ENCODE results near the gene HERC6.
"Not testable (repeated sequence)": the region's sequence is repeated elsewhere in the genome, so short reads cannot be mapped to it uniquely, and the experiment has no call there.

Gene HERC6

GRCh38 chr4:88420844-88421243 is 42.2 kb downstream of the HERC6 start:
- DNase-seq (ENCODE audit: extremely low spot score): no peak
- TF ChIP-seq CTCF (IDR thresholded peaks at IDR 0.05; ENCODE audit: control extremely low read depth, extremely low read depth, low read depth, missing control alignments): no peak
- ChIA-PET CTCF (interaction anchor here (1.0 to 1.2 kb wide), 2 partner anchors 26 to 42 kb away, joined by 3 read pairs; partner anchors contain the start of gene HERC6), POLR2A (interaction anchor here (0.6 kb wide), 1 partner anchor 51 kb away, joined by 3 read pairs; no protein-coding TSS in a partner anchor)

GRCh38 chr4:88422403-88422802 is 43.8 kb downstream of the HERC6 start:
- TF ChIP-seq CTCF (IDR thresholded peaks at IDR 0.05; ENCODE audit: control extremely low read depth, extremely low read depth, low read depth, missing control alignments): no peak
- CTCF ChIA-PET: no interaction called here
- POLR2A ChIA-PET: no interaction called here
- DNase-seq (ENCODE audit: extremely low spot score): no peak

- ChIA-PET CTCF (interaction anchor here (1.3 to 3.1 kb wide), 3 partner anchors 9 to 165 kb away, joined by 3 to 11 read pairs (median 3); no protein-coding TSS in a partner anchor), POLR2A (no interaction called here)
- no peak for TF ChIP-seq CTCF (IDR thresholded peaks at IDR 0.05; ENCODE audit: control extremely low read depth, extremely low read depth, low read depth, missing control alignments)
- no peak for DNase-seq (ENCODE audit: extremely low spot score)
Measured at GRCh38 chr4:88429401-88429800, 50.7 kb downstream of the HERC6 start.

- ChIA-PET CTCF (interaction anchor here (1.0 kb wide), 1 partner anchor 26 kb away, joined by 3 read pairs; no protein-coding TSS in a partner anchor), POLR2A (interaction anchor here (0.6 kb wide), 1 partner anchor 423 kb away, joined by 4 read pairs; no protein-coding TSS in a partner anchor)
- no peak for TF ChIP-seq CTCF (IDR thresholded peaks at IDR 0.05; ENCODE audit: control extremely low read depth, extremely low read depth, low read depth, missing control alignments)
- no peak for DNase-seq (ENCODE audit: extremely low spot score)
Measured at GRCh38 chr4:88435987-88436693, 57.5 kb downstream of the HERC6 start.

GRCh38 chr4:88437873-88438272 is 59.2 kb downstream of the HERC6 start:
- CTCF ChIA-PET: interaction anchor here (0.6 to 2.8 kb wide), 10 partner anchors 8 to 50 kb away, joined by 3 to 11 read pairs (median 4); no protein-coding TSS in a partner anchor
- DNase-seq (ENCODE audit: extremely low spot score); POLR2A ChIA-PET: not testable (repeated sequence)

GRCh38 chr4:88439161-88439760 is 60.6 kb downstream of the HERC6 start:
- CTCF ChIA-PET: interaction anchor here (1.5 to 2.8 kb wide), 2 partner anchors 9 to 11 kb away, joined by 4 to 11 read pairs; no protein-coding TSS in a partner anchor
- no peak for DNase-seq (ENCODE audit: extremely low spot score)
- TF ChIP-seq CTCF (IDR thresholded peaks at IDR 0.05; ENCODE audit: control extremely low read depth, extremely low read depth, low read depth, missing control alignments): no peak
- POLR2A ChIA-PET: no interaction called here

GRCh38 chr4:88440146-88440545 is 61.5 kb downstream of the HERC6 start:
- ChIA-PET POLR2A (no interaction called here), CTCF (interaction anchor here (2.1 kb wide), 1 partner anchor 15 kb away, joined by 8 read pairs; no protein-coding TSS in a partner anchor)
- no peak for TF ChIP-seq CTCF (IDR thresholded peaks at IDR 0.05; ENCODE audit: control extremely low read depth, extremely low read depth, low read depth, missing control alignments)
- no peak for DNase-seq (ENCODE audit: extremely low spot score)

Measured in GM10248 (cell line).